Gastroesophageal sphincter (tissue), 4 donors: ENCODE results near the gene RIPOR1. TPM values are rescaled to one million over a fixed set of nuclear protein-coding genes. Genes with fewer than 3 reads are reported as not detected.
A peak's percentile ranks its signal among the peaks of the same experiment; 100 is the strongest.

ENCODE experiments used
- ATAC-seq: fragments of 150-250 bp; one replicate; pipeline ENCODE4 v1.9.1; 2016; ENCODE audit warnings: mild to moderate bottlenecking, moderate library complexity
- H3K27ac ChIP-seq, 4 donors: fragments of 200-600 bp; sonication (generic) in 3 of 4; 1 replicate in 3 of 4; 2 replicates in 1 of 4; pipeline ENCODE4 v1.5.1; 2016 to 2019
- H3K27me3 ChIP-seq: fragments of 200-600 bp; sonication (generic); one replicate; pipeline ENCODE4 v1.5.1; 2019
- H3K36me3 ChIP-seq, 2 donors: fragments of 200-600 bp; sonication (generic); one replicate each; pipeline ENCODE4 v1.5.1; 2019; ENCODE audit warnings: control low read depth in 1 of 2
- H3K4me1 ChIP-seq, 3 donors: fragments of 200-600 bp; sonication (generic); 1 replicate in 2 of 3; 2 replicates in 1 of 3; pipeline ENCODE4 v1.5.1; 2016 to 2019; ENCODE audit warnings: control low read depth in 2 of 3
- H3K4me3 ChIP-seq, 2 donors: fragments of 200-600 bp; sonication (generic); one replicate each; pipeline ENCODE4 v1.5.1; 2019; ENCODE audit warnings: mild to moderate bottlenecking in 1 of 2, moderate library complexity in 1 of 2
- H3K9me3 ChIP-seq, 3 donors: fragments of 200-600 bp; sonication (generic); one replicate each; pipeline ENCODE4 v1.5.1; 2017 to 2019; ENCODE audit warnings: control low read depth in 2 of 3
- CTCF ChIP-seq, 4 experiments: fragments of 200-600 bp in 2 of 4; fragments of 450-650 bp in 2 of 4; sonication (generic) in 1 of 4; IDR thresholded peaks; one replicate each; pipeline ENCODE4 v1.5.1; 2017 to 2019; ENCODE audit warnings: antibody characterized with exemption in 4 of 4, mild to moderate bottlenecking in 2 of 4, moderate library complexity in 2 of 4
- EP300 ChIP-seq: sonication (generic); formaldehyde crosslinking; IDR thresholded peaks from one replicate; pipeline ENCODE4 v1.6.1; 2017; ENCODE audit warnings: antibody characterized with exemption, mild to moderate bottlenecking
- POLR2A ChIP-seq, 2 donors: fragments of 450-650 bp; IDR thresholded peaks; one replicate each; pipeline ENCODE4 v1.6.1; 2017; ENCODE audit warnings: antibody characterized with exemption in 2 of 2, mild to moderate bottlenecking in 2 of 2, moderate library complexity in 1 of 2
- POLR2AphosphoS5 ChIP-seq: sonication (generic); formaldehyde crosslinking; IDR thresholded peaks from one replicate; pipeline ENCODE4 v1.6.1; 2017; ENCODE audit warnings: antibody characterized with exemption
- WGBS, 2 donors: methylation state at CpG; one replicate each; pipeline ENCODE4 v1.1.5; 2018; ENCODE audit warnings: low coverage in 1 of 2; 5-methylcytosine and 5-hydroxymethylcytosine counted together
- total RNA-seq, 4 donors: library from RNA; depleted of rRNA; stranded (reverse); fragments of >200 nt; gene quantifications; one replicate each; pipeline ENCODE4 v1.1.0, GENCODE V29; 2016

The RIPOR1 gene
- total RNA-seq, 4 donors from 2014 or later: 43.3 to 112 (median 64.9) TPM

GRCh38 chr16:67490335-67491096 is 38.1 kb upstream of the RIPOR1 start:
- peak overlapping the region in 2 of 4 donors; percentile 59 to 67 for H3K27ac ChIP-seq
- no peaks in the 10 kb centered on the region for H3K9me3 ChIP-seq
- peaks cover 0 to 30% (median 0%) of the 10 kb centered on the region in 3 donors for H3K4me1 ChIP-seq
- H3K36me3 ChIP-seq: peaks cover 0 to 10% of the 10 kb centered on the region in 2 donors
- ATAC-seq: no peak
- TF ChIP-seq CTCF (IDR thresholded peaks at IDR 0.05): no peak
- TF ChIP-seq POLR2A (IDR thresholded peaks at IDR 0.05): no peak
- 72 to 86% methylated on average over 3 to 7 of the region's 8 CpGs for WGBS, 2 donors
- H3K4me3 ChIP-seq: no peak overlapping the region
- no peaks in the 10 kb centered on the region for H3K27me3 ChIP-seq

- Histone ChIP-seq H3K9me3 (no peaks in the 10 kb centered on the region), H3K27me3 (no peaks in the 10 kb centered on the region), H3K27ac (peak overlapping the region in 1 of 4 donors; percentile 20), H3K36me3 (peaks cover 0 to 14% of the 10 kb centered on the region in 2 donors), H3K4me1 (peaks cover 0 to 20% (median 0%) of the 10 kb centered on the region in 3 donors), H3K4me3 (no peak overlapping the region)
- TF ChIP-seq EP300: no peak
- TF ChIP-seq CTCF (IDR thresholded peaks at IDR 0.05): no peak
- no peak for TF ChIP-seq POLR2A (IDR thresholded peaks at IDR 0.05)
- TF ChIP-seq POLR2AphosphoS5: no peak
- peak; percentile 82 for ATAC-seq
- WGBS, 2 donors: 0% methylated on average over 1 of the region's 4 CpGs; no CpG with 5 or more reads in 1 of the 2 donors
These were observed 29.5 kb upstream of the RIPOR1 start for GRCh38 chr16:67499106-67499505.

DNA sequence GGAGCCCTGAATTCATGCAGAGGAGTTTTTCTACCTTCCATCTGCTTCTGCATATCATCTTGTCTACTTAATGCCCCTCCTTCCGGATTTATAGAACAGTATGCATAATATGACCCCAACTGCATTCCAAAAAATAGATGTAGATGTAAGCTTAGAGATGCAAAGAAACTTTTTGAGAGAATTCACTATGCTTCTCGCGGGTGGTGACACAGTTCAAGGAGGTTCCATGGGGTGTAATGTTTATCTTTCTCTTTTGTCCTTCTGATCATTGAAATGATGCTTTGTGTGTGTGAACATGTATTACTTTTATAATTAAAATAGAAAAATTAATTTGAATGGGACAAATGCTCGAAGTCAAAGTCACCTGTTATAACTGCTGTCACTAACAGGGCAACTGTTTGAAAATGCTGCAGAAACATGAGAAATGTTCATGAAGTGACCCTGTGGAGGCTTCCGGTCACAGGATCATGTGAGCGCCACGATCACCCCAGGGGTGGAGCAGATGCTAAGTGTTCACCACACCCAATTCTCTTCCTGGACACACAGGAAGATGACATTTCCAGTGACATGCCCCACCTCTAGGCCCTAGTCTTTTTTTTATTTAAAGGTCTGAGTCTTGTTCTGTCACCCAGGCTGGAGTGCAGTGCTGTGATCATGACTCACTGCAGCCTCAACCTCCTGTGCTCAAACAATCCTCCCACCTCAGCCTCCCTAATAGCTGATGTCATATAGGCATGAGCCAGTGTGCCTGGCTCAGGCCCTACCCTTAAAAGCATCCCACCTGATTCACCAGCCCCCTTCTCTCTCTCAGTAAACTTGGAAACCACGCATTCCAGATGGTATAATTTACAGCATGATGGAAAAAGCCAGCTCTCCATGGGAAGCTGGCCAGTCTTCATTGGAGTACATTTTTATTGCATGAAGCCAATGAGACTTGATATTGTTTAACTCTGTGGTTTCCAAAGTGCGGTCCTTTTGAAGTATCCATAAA is 24.3 kb upstream of the RIPOR1 start:
- Histone ChIP-seq H3K4me3 (no peak overlapping the region), H3K36me3 (no peaks in the 10 kb centered on the region), H3K4me1 (peaks cover 0 to 11% (median 0%) of the 10 kb centered on the region in 3 donors), H3K27me3 (no peaks in the 10 kb centered on the region), H3K9me3 (no peaks in the 10 kb centered on the region), H3K27ac (peak overlapping the region in 3 of 4 donors; percentile 20 to 54 (median 41))
- peak; percentile 84 for ATAC-seq
- TF ChIP-seq POLR2A (IDR thresholded peaks at IDR 0.05) (no peak), CTCF (IDR thresholded peaks at IDR 0.05) (no peak), POLR2AphosphoS5 (no peak), EP300 (no peak)
- 65 to 68% methylated on average over 9 of the region's 9 CpGs for WGBS, 2 donors

- H3K27ac ChIP-seq: peak overlapping the region in 1 of 4 donors; percentile 6
- H3K4me1 ChIP-seq: peaks cover 0 to 8% (median 0%) of the 10 kb centered on the region in 3 donors
- no peak for ATAC-seq
- 52 to 53% methylated on average over 7 to 8 of the region's 8 CpGs for WGBS, 2 donors
- H3K9me3 ChIP-seq: no peaks in the 10 kb centered on the region
- no peaks in the 10 kb centered on the region for H3K36me3 ChIP-seq
- H3K4me3 ChIP-seq: no peak overlapping the region
- H3K27me3 ChIP-seq: no peaks in the 10 kb centered on the region
- TF ChIP-seq EP300: no peak
- no peak for TF ChIP-seq POLR2A (IDR thresholded peaks at IDR 0.05)
- no peak for TF ChIP-seq POLR2AphosphoS5
- TF ChIP-seq CTCF (IDR thresholded peaks at IDR 0.05): no peak
These were observed 22.2 kb upstream of the RIPOR1 start for GRCh38 chr16:67506468-67506867.
